A549 (cell line): ENCODE results near the gene PSMD13. TPM values are rescaled to one million over a fixed set of nuclear protein-coding genes. Genes with fewer than 3 reads are reported as not detected.

Source experiments
- ATAC-seq, 2 experiments: fragments of 200-7000 bp in 1 of 2; fragments of >200 bp in 1 of 2; cut with Nextera tagmentation in 1 of 2; cut with Tn5 transposase in 1 of 2; 3 replicates each; pipeline versions ENCODE4 v1.8.0 to v1.9.1; 2018 to 2020; ENCODE audit warnings: mild to moderate bottlenecking in 1 of 2, moderate library complexity in 1 of 2
- CTCF ChIA-PET: fragments of 300-600 bp; sonication (Branson Sonifier 250); formaldehyde crosslinking; extraction: SDS; loops from one replicate; lab custom pipeline; 2021; ENCODE audit warnings: antibody characterized with exemption, inconsistent platforms; lab: Yijun Ruan, JAX
- POLR2A ChIA-PET: fragments of 350-600 bp; formaldehyde crosslinking; extraction: SDS; loops from one replicate; lab custom pipeline; 2021; ENCODE audit warnings: antibody characterized with exemption, inconsistent platforms; lab: Yijun Ruan, JAX
- DNase-seq, 2 experiments: peaks; one replicate each; pipeline versions ENCODE4 v3.0.0 to v3.0.0-alpha.2; 2011 to 2016; ENCODE audit warnings: low read depth in 1 of 2, low spot score in 1 of 2
- FAIRE-seq: peaks from 2 replicates; lab custom pipeline; 2011; peaks lifted over from hg19 to GRCh38; lab: Jason Lieb, UNC
- H3K27ac ChIP-seq, 2 experiments: fragments of >200 bp; sonication (Bioruptor Twin); formaldehyde crosslinking; 3 replicates each; pipeline ENCODE4 v1.5.1; 2016 to 2017
- H3K4me1 ChIP-seq: fragments of >200 bp; sonication (Bioruptor Twin); formaldehyde crosslinking; 3 replicates; pipeline ENCODE4 v1.6.1; 2016
- H3K4me2 ChIP-seq: fragments of >200 bp; sonication (Bioruptor Twin); formaldehyde crosslinking; 3 replicates; pipeline ENCODE4 v1.6.1; 2016
- H3K4me3 ChIP-seq: fragments of >200 bp; sonication (Bioruptor Twin); formaldehyde crosslinking; 3 replicates; pipeline ENCODE4 v1.5.1; 2016
- H3K9me3 ChIP-seq: fragments of >200 bp; sonication (Bioruptor Twin); formaldehyde crosslinking; 3 replicates; pipeline ENCODE4 v1.6.1; 2016
- ATOH8 ChIP-seq: fragments of 250-450 bp; sonication (Bioruptor Pico); IDR thresholded peaks from 2 replicates; pipeline ENCODE4 v1.5.0; 2020; ENCODE audit warnings: low read depth, mild to moderate bottlenecking, moderate library complexity
- BHLHE40 ChIP-seq: IDR thresholded peaks from 2 replicates; pipeline ENCODE4 v1.6.1; 2012; ENCODE audit warnings: low read depth, low read length, inconsistent platforms
- CHD2 ChIP-seq: fragments of 150-350 bp; IDR thresholded peaks from 2 replicates; pipeline ENCODE4 v1.6.1; 2014; ENCODE audit warnings: low read length; ENCODE audit not compliant: partially characterized antibody
- EHMT2 ChIP-seq: fragments of 200-600 bp; sonication (generic); IDR thresholded peaks from 2 replicates; pipeline ENCODE4 v1.6.1; 2016; ENCODE audit warnings: antibody characterized with exemption, low read depth, mild to moderate bottlenecking, moderate library complexity
- FOSB ChIP-seq: fragments of 250-450 bp; sonication (Bioruptor Pico); IDR thresholded peaks from 2 replicates; pipeline ENCODE4 v1.5.0; 2020; ENCODE audit warnings: mild to moderate bottlenecking, moderate library complexity
- HDAC2 ChIP-seq: fragments of 200-600 bp; sonication (generic); IDR thresholded peaks from 2 replicates; pipeline ENCODE4 v1.6.1; 2016
- HEYL ChIP-seq: fragments of 250-450 bp; sonication (Bioruptor Pico); IDR thresholded peaks from 2 replicates; pipeline ENCODE4 v1.8.0; 2021; ENCODE audit warnings: mild to moderate bottlenecking, moderate library complexity
- JUNB ChIP-seq: fragments of >200 bp; sonication (Bioruptor Twin); formaldehyde crosslinking; IDR thresholded peaks from 2 replicates; pipeline ENCODE4 v1.6.1; 2016
- MAZ ChIP-seq: fragments of 150-350 bp; IDR thresholded peaks from 2 replicates; pipeline ENCODE4 v1.6.1; 2014; ENCODE audit warnings: antibody characterized with exemption, low read depth, low read length, borderline replicate concordance
- NR3C1 ChIP-seq: fragments of >200 bp; sonication (Bioruptor Twin); formaldehyde crosslinking; IDR thresholded peaks from 3 replicates; pipeline ENCODE4 v1.6.1; 2017
- PHF8 ChIP-seq: fragments of 200-600 bp; sonication (generic); IDR thresholded peaks from 2 replicates; pipeline ENCODE4 v1.6.1; 2016; ENCODE audit warnings: low read depth, mild to moderate bottlenecking, antibody characterized with exemption, moderate library complexity, borderline replicate concordance
- POLR2A ChIP-seq: IDR thresholded peaks from 2 replicates; pipeline ENCODE4 v1.6.1; 2012; ENCODE audit warnings: mild to moderate bottlenecking, low read length
- REST ChIP-seq: fragments of 200-600 bp; sonication (generic); IDR thresholded peaks from 2 replicates; pipeline ENCODE4 v1.6.1; 2016; ENCODE audit warnings: antibody characterized with exemption, mild to moderate bottlenecking, moderate library complexity
- RFX5 ChIP-seq: fragments of 450-650 bp; IDR thresholded peaks from 2 replicates; pipeline ENCODE4 v1.7.1; 2014; ENCODE audit warnings: antibody characterized with exemption, mild to moderate bottlenecking, moderate library complexity
- SREBF2 ChIP-seq: fragments of 450-650 bp; IDR thresholded peaks from 2 replicates; pipeline ENCODE4 v1.6.1; 2014; ENCODE audit warnings: mild to moderate bottlenecking, moderate library complexity
- ZC3H11A ChIP-seq: fragments of 450-650 bp; IDR thresholded peaks from 2 replicates; pipeline ENCODE4 v1.6.1; 2014; ENCODE audit warnings: antibody characterized with exemption, mild to moderate bottlenecking
- ZNF302 ChIP-seq: fragments of 250-450 bp; sonication (Bioruptor Pico); IDR thresholded peaks from 2 replicates; pipeline ENCODE4 v1.9.0; 2021; ENCODE audit warnings: inconsistent platforms, mild to moderate bottlenecking, moderate library complexity
- ZSCAN20 ChIP-seq: fragments of 250-450 bp; sonication (Bioruptor Pico); IDR thresholded peaks from 2 replicates; pipeline ENCODE4 v1.8.0; 2022; ENCODE audit warnings: mild to moderate bottlenecking, moderate library complexity
- WGBS: methylation state at CpG from one replicate; pipeline ENCODE4 v1.1.6; 2017; ENCODE audit errors: missing lambda C conversion rate; 5-methylcytosine and 5-hydroxymethylcytosine counted together
- polyA plus RNA-seq, 4 experiments: library from polyadenylated mRNA; depleted of rRNA in 3 of 4; stranded (reverse); fragments of >200 nt; fragmentation: RNase III in 1 of 4; extraction: RNeasy Plus Mini Kit Qiagen cat#74134 plus additional on column Dnase treatment in 1 of 4; gene quantifications; 2 replicates in 3 of 4; 3 replicates in 1 of 4; pipeline ENCODE4 v1.2.3, GENCODE V29; 2011 to 2017
- TF ChIP-seq, protein P1 (sequence below): fragments of 150-350 bp; IDR thresholded peaks from 2 replicates; pipeline ENCODE4 v1.6.1; 2014; ENCODE audit warnings: low read depth, mild to moderate bottlenecking, low read length

Gene PSMD13
- polyA plus RNA-seq, 2 of the 4 experiments (the other 2 are of a cell fraction) = 153 to 198 TPM

DNA sequence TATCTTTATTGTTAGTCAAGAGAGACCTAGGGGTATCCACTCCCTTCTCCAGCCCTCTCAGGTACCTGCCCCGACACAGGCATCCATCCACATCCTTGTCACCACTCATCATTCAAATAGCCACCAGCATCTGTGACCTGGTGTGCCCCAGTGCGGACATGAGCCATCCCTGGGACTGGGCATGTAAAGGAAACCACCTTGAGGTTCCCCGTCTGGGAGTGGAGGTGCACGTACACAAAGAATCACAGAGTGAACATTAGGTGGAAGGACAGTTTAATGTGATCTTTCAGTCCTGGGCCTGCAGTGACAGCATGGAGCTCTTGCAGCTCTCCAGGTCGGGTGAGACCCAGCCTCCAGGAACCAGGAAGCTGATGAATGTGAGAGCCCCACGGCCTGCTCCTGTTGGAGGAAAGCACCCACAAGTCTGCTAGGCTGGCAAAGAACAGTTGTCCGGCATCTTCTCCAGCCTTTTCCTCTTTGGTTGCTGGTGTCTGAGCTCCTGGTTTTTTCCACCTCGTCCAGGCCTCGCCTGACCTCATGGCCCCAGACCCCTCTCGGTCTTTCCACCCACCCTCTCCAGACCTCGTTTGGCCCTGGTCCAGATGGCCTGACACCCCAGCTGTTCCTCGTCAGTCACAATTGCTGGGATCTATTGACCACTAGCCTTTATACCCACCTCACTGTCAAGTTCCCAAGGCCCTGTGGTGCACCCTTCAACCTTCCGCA, 16.5 kb downstream of the PSMD13 start:
- TF ChIP-seq ZSCAN20 (CRISPR knock-in tag) = no peak
- no peak for TF ChIP-seq BHLHE40
- no peak for TF ChIP-seq POLR2A
- no peak for TF ChIP-seq ZC3H11A
- no peak for TF ChIP-seq SREBF2
- no peak for TF ChIP-seq PHF8
- TF ChIP-seq REST = no peak
- no peak for TF ChIP-seq CHD2
- TF ChIP-seq HDAC2 = no peak
- no peak for DNase-seq
- no peak for FAIRE-seq
- ChIA-PET CTCF (interaction anchor here (0.8 to 5.6 kb wide), 5 partner anchors 8 to 102 kb away, joined by 3 to 40 read pairs (median 5); no protein-coding TSS in a partner anchor), POLR2A (no interaction called here)
- H3K27ac ChIP-seq = no peak overlapping the region
- no peak for ATAC-seq
- H3K4me3 ChIP-seq = no peak overlapping the region
- 85% methylated on average over 13 of the region's 13 CpGs for WGBS
- H3K4me2 ChIP-seq = no peak overlapping the region
- no peaks in the 10 kb centered on the region for H3K4me1 ChIP-seq
- no peaks in the 10 kb centered on the region for H3K9me3 ChIP-seq

GRCh38 chr11:253886-254270, 17.1 kb downstream of the PSMD13 start:
- Histone ChIP-seq H3K27ac (no peak overlapping the region), H3K4me3 (no peak overlapping the region), H3K9me3 (no peaks in the 10 kb centered on the region), H3K4me2 (no peak overlapping the region), H3K4me1 (no peaks in the 10 kb centered on the region)
- ATAC-seq (no peak), DNase-seq (no peak), FAIRE-seq (no peak)
- TF ChIP-seq MAZ = no peak
- no peak for TF ChIP-seq EHMT2
- no peak for TF ChIP-seq JUNB
- no peak for TF ChIP-seq NR3C1
- no peak for TF ChIP-seq HEYL (CRISPR knock-in tag)
- TF ChIP-seq REST = no peak
- TF ChIP-seq, protein P1, sequence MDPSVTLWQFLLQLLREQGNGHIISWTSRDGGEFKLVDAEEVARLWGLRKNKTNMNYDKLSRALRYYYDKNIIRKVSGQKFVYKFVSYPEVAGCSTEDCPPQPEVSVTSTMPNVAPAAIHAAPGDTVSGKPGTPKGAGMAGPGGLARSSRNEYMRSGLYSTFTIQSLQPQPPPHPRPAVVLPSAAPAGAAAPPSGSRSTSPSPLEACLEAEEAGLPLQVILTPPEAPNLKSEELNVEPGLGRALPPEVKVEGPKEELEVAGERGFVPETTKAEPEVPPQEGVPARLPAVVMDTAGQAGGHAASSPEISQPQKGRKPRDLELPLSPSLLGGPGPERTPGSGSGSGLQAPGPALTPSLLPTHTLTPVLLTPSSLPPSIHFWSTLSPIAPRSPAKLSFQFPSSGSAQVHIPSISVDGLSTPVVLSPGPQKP = no peak
- TF ChIP-seq ZNF302 (CRISPR knock-in tag) = no peak
- TF ChIP-seq RFX5 = no peak
- no peak for TF ChIP-seq ZC3H11A
- TF ChIP-seq ATOH8 (CRISPR knock-in tag) = no peak
- TF ChIP-seq FOSB (CRISPR knock-in tag) = no peak
- POLR2A ChIA-PET = no interaction called here
- CTCF ChIA-PET = interaction anchor here (0.8 to 1.5 kb wide), 4 partner anchors 13 to 101 kb away, joined by 3 to 5 read pairs (median 3); no protein-coding TSS in a partner anchor
- 84% methylated on average over 5 of the region's 5 CpGs for WGBS
